ENCODE data around the gene ARHGEF28. TPM values are rescaled to one million over a fixed set of nuclear protein-coding genes. Genes with fewer than 3 reads are reported as not detected.
A peak's percentile ranks its signal among the peaks of the same experiment; 100 is the strongest.

ARHGEF28 gene
- total RNA-seq, 2 donors from 2014 or later: 7.6 to 8.0 TPM

DNA sequence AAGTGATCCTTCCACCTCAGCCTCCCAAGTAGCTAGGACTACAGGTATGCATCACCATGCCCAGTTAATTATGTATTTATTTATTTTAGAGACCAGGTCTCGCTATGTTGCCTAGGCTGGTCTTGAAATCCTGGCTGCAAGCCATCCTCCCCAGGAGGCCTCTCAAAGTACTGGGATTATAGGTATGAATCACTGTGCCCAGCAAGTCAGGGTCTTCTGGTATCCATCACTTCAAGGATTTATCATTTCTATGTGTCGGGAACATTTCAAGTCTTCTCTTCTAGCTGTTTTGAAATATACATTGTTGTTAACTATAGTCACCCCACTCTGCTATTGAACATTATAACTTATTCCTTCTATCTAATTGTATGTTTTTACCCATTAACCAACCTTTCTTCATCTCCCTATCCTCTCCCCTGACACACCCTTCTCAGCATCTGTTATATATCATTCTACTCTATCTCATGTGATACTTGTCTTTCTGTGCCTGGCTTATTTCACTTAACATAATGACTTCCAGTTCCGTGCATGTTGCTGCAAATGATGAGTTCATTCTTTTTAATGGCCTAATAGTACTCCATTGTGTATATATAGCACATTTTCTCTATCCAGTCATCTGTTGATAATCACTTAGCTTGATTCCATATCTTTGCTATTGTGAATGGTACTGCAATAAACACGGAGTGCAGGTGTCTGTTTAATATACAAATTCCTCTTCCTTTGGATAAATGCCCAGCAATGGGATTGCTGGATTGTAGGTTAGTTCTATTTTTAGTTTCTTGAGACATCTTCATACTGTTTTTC lies 34.1 kb upstream of the ARHGEF28 start:
- Histone ChIP-seq H3K9ac (ENCODE audit: low read depth in 2 of 2, low read length in 2 of 2) (no peak overlapping the region), H3K36me3 (no peaks in the 10 kb centered on the region), H3K27ac (no peak overlapping the region), H3K4me1 (no peaks in the 10 kb centered on the region), H3K9me3 (no peaks in the 10 kb centered on the region), H3K4me3 (no peak overlapping the region), H3K27me3 (no peaks in the 10 kb centered on the region)
- intact Hi-C loops (cut with DNase I): loop anchor here (2.0 to 5.0 kb wide), 2 partner anchors 100 to 201 kb away; no protein-coding TSS in a partner anchor
- TF ChIP-seq, protein P1, sequence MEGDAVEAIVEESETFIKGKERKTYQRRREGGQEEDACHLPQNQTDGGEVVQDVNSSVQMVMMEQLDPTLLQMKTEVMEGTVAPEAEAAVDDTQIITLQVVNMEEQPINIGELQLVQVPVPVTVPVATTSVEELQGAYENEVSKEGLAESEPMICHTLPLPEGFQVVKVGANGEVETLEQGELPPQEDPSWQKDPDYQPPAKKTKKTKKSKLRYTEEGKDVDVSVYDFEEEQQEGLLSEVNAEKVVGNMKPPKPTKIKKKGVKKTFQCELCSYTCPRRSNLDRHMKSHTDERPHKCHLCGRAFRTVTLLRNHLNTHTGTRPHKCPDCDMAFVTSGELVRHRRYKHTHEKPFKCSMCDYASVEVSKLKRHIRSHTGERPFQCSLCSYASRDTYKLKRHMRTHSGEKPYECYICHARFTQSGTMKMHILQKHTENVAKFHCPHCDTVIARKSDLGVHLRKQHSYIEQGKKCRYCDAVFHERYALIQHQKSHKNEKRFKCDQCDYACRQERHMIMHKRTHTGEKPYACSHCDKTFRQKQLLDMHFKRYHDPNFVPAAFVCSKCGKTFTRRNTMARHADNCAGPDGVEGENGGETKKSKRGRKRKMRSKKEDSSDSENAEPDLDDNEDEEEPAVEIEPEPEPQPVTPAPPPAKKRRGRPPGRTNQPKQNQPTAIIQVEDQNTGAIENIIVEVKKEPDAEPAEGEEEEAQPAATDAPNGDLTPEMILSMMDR (IDR thresholded peaks at IDR 0.05): no peak
- no peak for DNase-seq

DNA sequence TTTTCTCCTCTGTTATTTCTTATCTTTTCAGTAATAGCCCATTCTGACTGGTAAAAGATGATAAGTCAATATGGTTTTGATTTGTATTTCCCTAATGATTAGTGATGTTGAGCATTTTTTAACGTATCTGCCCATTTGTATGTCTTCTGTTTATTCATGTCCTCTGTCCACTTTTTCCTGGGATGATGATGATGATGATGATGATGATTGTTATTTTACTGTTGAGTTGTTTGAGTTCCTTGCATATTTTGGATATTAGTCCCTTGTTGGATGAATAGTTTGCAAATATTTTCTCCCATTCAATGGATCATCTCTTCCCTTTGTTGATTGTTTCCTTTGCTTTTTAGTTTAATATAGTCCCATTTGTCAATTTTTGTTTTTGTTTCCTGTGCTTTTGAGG lies 33.4 kb upstream of the ARHGEF28 start:
- intact Hi-C loops (cut with DNase I): loop anchor here (5.0 kb wide), 1 partner anchor 100 kb away; no protein-coding TSS in a partner anchor
- no peaks in the 10 kb centered on the region for H3K36me3 ChIP-seq
- no peak overlapping the region for H3K27ac ChIP-seq
- H3K4me3 ChIP-seq: no peak overlapping the region
- DNase-seq: no peak
- no peaks in the 10 kb centered on the region for H3K9me3 ChIP-seq
- no peaks in the 10 kb centered on the region for H3K27me3 ChIP-seq
- TF ChIP-seq, protein P1 (IDR thresholded peaks at IDR 0.05): no peak
- no peak overlapping the region for H3K9ac ChIP-seq (ENCODE audit: low read depth in 2 of 2, low read length in 2 of 2)
- H3K4me1 ChIP-seq: no peaks in the 10 kb centered on the region

DNA sequence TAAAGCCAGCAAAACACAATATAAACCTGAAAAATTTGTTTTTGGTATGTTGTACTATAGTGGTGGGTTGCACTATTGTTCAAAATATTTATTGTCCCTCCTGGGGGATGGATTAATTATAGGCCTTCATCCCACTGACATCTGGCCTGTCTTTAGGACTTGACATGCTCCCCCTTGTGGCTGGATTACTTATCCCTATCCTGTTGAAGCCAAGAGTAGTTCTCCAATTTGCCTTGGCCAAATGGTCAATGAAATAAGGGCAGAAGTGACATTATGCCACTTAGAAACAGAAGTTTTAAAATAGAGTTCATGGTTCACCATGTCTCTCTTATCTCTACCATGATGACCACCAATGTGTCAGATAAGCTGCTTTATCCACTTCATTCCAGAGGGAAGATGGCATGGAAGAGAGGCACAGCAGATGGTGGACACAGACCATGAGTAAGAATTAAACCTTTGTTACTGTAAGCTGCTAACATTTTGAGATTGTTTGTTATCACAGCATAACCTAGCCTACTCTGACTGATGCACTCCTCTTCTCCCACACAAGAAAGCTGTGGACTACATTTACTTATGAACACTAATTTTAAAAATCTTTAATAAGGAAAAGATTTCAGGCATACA lies 29.2 kb upstream of the ARHGEF28 start:
- H3K27ac ChIP-seq: no peak overlapping the region
- no peak overlapping the region for H3K4me3 ChIP-seq
- TF ChIP-seq, protein P1 (IDR thresholded peaks at IDR 0.05): peak; percentile 43
- no peaks in the 10 kb centered on the region for H3K36me3 ChIP-seq
- intact Hi-C loops (cut with DNase I): no loop called here
- H3K9me3 ChIP-seq: no peaks in the 10 kb centered on the region
- H3K27me3 ChIP-seq: no peaks in the 10 kb centered on the region
- H3K9ac ChIP-seq (ENCODE audit: low read depth in 2 of 2, low read length in 2 of 2): no peak overlapping the region
- peak; percentile 53 for DNase-seq
- no peaks in the 10 kb centered on the region for H3K4me1 ChIP-seq

DNA sequence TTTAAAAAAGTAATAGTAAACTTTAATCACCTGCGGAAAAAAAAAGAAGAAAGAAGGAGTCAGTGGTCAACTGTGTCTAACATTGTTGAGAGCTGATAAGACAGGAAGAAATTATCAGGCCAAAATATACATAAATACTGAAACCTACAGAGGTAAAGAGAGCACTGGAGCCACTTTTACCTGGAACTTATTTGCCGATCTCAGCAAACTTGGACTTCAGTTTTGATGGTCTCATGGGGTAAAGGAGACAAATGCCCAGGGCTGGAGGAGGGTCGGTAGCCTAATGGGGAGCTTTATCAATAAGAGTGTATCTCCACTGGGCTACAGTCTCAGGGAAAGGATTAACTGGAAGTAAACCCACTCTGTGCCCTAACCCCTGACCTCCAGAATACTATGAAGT lies 26.6 kb upstream of the ARHGEF28 start:
- TF ChIP-seq, protein P1 (IDR thresholded peaks at IDR 0.05): no peak
- Histone ChIP-seq H3K36me3 (no peaks in the 10 kb centered on the region), H3K4me3 (no peak overlapping the region), H3K27me3 (no peaks in the 10 kb centered on the region), H3K9me3 (no peaks in the 10 kb centered on the region), H3K27ac (no peak overlapping the region), H3K9ac (ENCODE audit: low read depth in 2 of 2, low read length in 2 of 2) (no peak overlapping the region), H3K4me1 (no peaks in the 10 kb centered on the region)
- intact Hi-C loops (cut with DNase I): no loop called here
- no peak for DNase-seq

DNA sequence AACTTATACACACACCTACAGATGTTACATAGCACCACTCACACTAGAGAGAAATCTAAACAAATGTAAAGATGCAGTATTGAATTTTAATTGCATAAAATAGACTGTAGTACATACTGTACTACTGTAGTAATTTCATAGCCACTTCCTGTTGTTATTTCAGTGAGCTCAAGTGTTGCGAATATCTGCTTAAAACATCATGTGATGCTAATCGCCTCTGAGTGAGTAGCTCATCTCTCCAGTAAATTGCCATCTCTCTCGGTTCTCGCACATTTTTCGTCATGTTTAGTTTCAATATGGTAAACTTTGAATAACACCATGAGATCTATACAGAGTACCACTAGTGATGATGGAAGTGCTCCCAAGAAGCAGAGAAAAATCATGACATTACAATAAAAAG lies 22.0 kb upstream of the ARHGEF28 start:
- TF ChIP-seq, protein P1 (IDR thresholded peaks at IDR 0.05): no peak
- no peak for DNase-seq
- Histone ChIP-seq H3K9ac (ENCODE audit: low read depth in 2 of 2, low read length in 2 of 2) (no peak overlapping the region), H3K9me3 (no peaks in the 10 kb centered on the region), H3K27me3 (no peaks in the 10 kb centered on the region), H3K27ac (no peak overlapping the region), H3K4me3 (no peak overlapping the region), H3K36me3 (no peaks in the 10 kb centered on the region), H3K4me1 (no peaks in the 10 kb centered on the region)
- intact Hi-C loops (cut with DNase I): no loop called here

Measured in colonic mucosa (tissue), 4 donors.